GM12878 (cell line): ENCODE results near the gene JADE1. TPM values are rescaled to one million over a fixed set of nuclear protein-coding genes. Genes with fewer than 3 reads are reported as not detected.
A peak's percentile ranks its signal among the peaks of the same experiment; 100 is the strongest.

Experiments
- BCL3 ChIP-seq: IDR thresholded peaks from 2 replicates; pipeline ENCODE4 v1.6.1; 2011; ENCODE audit warnings: borderline replicate concordance, low read depth, mild to moderate bottlenecking, moderate library complexity, low read length; ENCODE audit not compliant: insufficient read depth, poor library complexity, severe bottlenecking
- BMI1 ChIP-seq: fragments of 450-650 bp; IDR thresholded peaks from 2 replicates; pipeline ENCODE4 v1.6.1; 2016; ENCODE audit warnings: mild to moderate bottlenecking, moderate library complexity, borderline replicate concordance
- HDAC2 ChIP-seq: fragments of 200-600 bp; sonication (generic); IDR thresholded peaks from 2 replicates; pipeline ENCODE4 v1.6.1; 2017
- IKZF1 ChIP-seq: fragments of 450-650 bp; conservative IDR thresholded peaks from 2 replicates; pipeline ENCODE4 v1.6.1; 2017; ENCODE audit warnings: antibody characterized with exemption, mild to moderate bottlenecking
- IKZF2 ChIP-seq, 2 experiments: fragments of 450-650 bp; IDR thresholded peaks; 2 replicates each; pipeline ENCODE4 v1.6.1; 2017; ENCODE audit warnings: mild to moderate bottlenecking in 2 of 2, moderate library complexity in 2 of 2
- LARP7 ChIP-seq: fragments of 450-650 bp; IDR thresholded peaks from 2 replicates; pipeline ENCODE4 v1.6.1; 2017; ENCODE audit warnings: mild to moderate bottlenecking
- MXI1 ChIP-seq: fragments of 150-350 bp; IDR thresholded peaks from 2 replicates; pipeline ENCODE4 v1.6.1; 2011; ENCODE audit warnings: low read depth, mild to moderate bottlenecking, inconsistent platforms, low read length, improper control_type of control experiment
- MYC ChIP-seq: IDR thresholded peaks from 2 replicates; pipeline ENCODE4 v1.6.1; 2011; ENCODE audit warnings: mild to moderate bottlenecking, low read length, moderate library complexity, inconsistent platforms; ENCODE audit not compliant: insufficient read depth, insufficient replicate concordance, insufficient read length, severe bottlenecking
- NFIC ChIP-seq: IDR thresholded peaks from 2 replicates; pipeline ENCODE4 v1.6.1; 2012; ENCODE audit warnings: low read depth, mild to moderate bottlenecking, inconsistent platforms, low read length, moderate library complexity
- NR2F1 ChIP-seq: fragments of 450-650 bp; conservative IDR thresholded peaks from 2 replicates; pipeline ENCODE4 v1.6.1; 2017; ENCODE audit warnings: mild to moderate bottlenecking
- POLR2AphosphoS5 ChIP-seq: IDR thresholded peaks from 2 replicates; pipeline ENCODE4 v1.6.1; 2011; ENCODE audit warnings: mild to moderate bottlenecking, low read length, inconsistent platforms
- RCOR1 ChIP-seq: conservative IDR thresholded peaks from 2 replicates; pipeline ENCODE4 v1.6.1; 2012; ENCODE audit warnings: low read depth, low read length, improper control_type of control experiment
- REST ChIP-seq: IDR thresholded peaks from 2 replicates; pipeline ENCODE4 v1.6.1; 2012; ENCODE audit warnings: mild to moderate bottlenecking, low read depth, low read length
- SIX5 ChIP-seq: IDR thresholded peaks from 2 replicates; pipeline ENCODE4 v1.6.1; 2011; ENCODE audit warnings: mild to moderate bottlenecking, low read depth, low read length, moderate library complexity; ENCODE audit not compliant: severe bottlenecking
- SMAD5 ChIP-seq: IDR thresholded peaks from 2 replicates; pipeline ENCODE4 v1.6.1; 2016; ENCODE audit warnings: antibody characterized with exemption, low read depth
- SPI1 ChIP-seq: IDR thresholded peaks from 2 replicates; pipeline ENCODE4 v1.6.1; 2011; ENCODE audit warnings: low read depth, mild to moderate bottlenecking, low read length, moderate library complexity, borderline replicate concordance; ENCODE audit not compliant: insufficient read depth
- TARDBP ChIP-seq: IDR thresholded peaks from 2 replicates; pipeline ENCODE4 v1.6.1; 2016; ENCODE audit warnings: borderline replicate concordance
- polyA plus RNA-seq, 11 experiments: library from polyadenylated mRNA; depleted of rRNA in 4 of 11; unstranded in 6 of 11; stranded (reverse) in 5 of 11; fragments of >200 nt; fragmentation: Nextera tagmentation in 4 of 11; fragmentation: Illumina TruSeq in 1 of 11; extraction: Ambion mirVana in 4 of 11; extraction: Trizol in 1 of 11; gene quantifications; 1 replicate in 1 of 11; 2 replicates in 10 of 11; pipeline versions ENCODE4 v1.2.1 to v1.2.3, GENCODE V29; 2011 to 2016; ENCODE audit warnings: inconsistent platforms in 2 of 11, missing spikeins in 2 of 11, low read depth in 1 of 11
- total RNA-seq, 4 experiments: library from RNA; depleted of rRNA in 3 of 4; stranded (reverse); fragments of >200 nt in 3 of 4; fragmentation: Illumina TruSeq in 1 of 4; extraction: Trizol in 1 of 4; gene quantifications; 2 replicates each; pipeline versions ENCODE4 v1.2.1 to v1.2.3, GENCODE V29; 2013 to 2021
- TF ChIP-seq, protein P1 (sequence below): IDR thresholded peaks from 2 replicates; pipeline ENCODE4 v1.6.1; 2011; ENCODE audit warnings: low read depth, low read length, improper control_type of control experiment, borderline replicate concordance
- TF ChIP-seq, protein P2 (sequence below): fragments of 150-350 bp; IDR thresholded peaks from 2 replicates; pipeline ENCODE4 v1.6.1; 2014; ENCODE audit warnings: mild to moderate bottlenecking, low read depth, low read length

Gene JADE1
- total and polyA plus RNA-seq, 10 of the 15 experiments (the other 5 are each of a cell fraction or from before 2014, with no cell fraction given) = 5.9 to 27.2 (median 15.8) TPM

GRCh38 chr4:128811571-128812441 lies 2.3 kb downstream of the JADE1 start (continued):
- TF ChIP-seq MXI1 (peak; percentile 79), POLR2AphosphoS5 (peak; percentile 64; the same call in 1 of the 2 replicates), NR2F1 (peak; percentile 48; the same call in 1 of the 2 replicates), IKZF1 (peak; percentile 93), IKZF2 (IDR thresholded peaks at IDR 0.05) (0 out of 4 replicates have a peak, but pooled peaks have one; percentile 39 to 53), REST (0 out of 2 replicates have a peak, but pooled peaks have one; percentile 12), TARDBP (peak; percentile 67; the same call in 1 of the 2 replicates), RCOR1 (no peak), NFIC (no peak), MYC (no peak), BCL3 (no peak), HDAC2 (no peak), BMI1 (no peak), LARP7 (peak; percentile 85), SPI1 (no peak), SMAD5 (no peak), SIX5 (no peak)
- TF ChIP-seq, protein P1, sequence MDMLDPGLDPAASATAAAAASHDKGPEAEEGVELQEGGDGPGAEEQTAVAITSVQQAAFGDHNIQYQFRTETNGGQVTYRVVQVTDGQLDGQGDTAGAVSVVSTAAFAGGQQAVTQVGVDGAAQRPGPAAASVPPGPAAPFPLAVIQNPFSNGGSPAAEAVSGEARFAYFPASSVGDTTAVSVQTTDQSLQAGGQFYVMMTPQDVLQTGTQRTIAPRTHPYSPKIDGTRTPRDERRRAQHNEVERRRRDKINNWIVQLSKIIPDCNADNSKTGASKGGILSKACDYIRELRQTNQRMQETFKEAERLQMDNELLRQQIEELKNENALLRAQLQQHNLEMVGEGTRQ = no peak
- TF ChIP-seq, protein P2, sequence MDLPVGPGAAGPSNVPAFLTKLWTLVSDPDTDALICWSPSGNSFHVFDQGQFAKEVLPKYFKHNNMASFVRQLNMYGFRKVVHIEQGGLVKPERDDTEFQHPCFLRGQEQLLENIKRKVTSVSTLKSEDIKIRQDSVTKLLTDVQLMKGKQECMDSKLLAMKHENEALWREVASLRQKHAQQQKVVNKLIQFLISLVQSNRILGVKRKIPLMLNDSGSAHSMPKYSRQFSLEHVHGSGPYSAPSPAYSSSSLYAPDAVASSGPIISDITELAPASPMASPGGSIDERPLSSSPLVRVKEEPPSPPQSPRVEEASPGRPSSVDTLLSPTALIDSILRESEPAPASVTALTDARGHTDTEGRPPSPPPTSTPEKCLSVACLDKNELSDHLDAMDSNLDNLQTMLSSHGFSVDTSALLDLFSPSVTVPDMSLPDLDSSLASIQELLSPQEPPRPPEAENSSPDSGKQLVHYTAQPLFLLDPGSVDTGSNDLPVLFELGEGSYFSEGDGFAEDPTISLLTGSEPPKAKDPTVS = no peak
